ACHN (cell line): ENCODE measurements around the gene MRC1.

ENCODE experiments used
- DNase-seq: peaks from one replicate; pipeline ENCODE4 v3.0.0-alpha.2; 2015
- in situ Hi-C: cut with HindIII; loops from 2 replicates; pipeline ENCODE4 v1.10.0; 2017; ENCODE audit warnings: low sequenced_read_pairs, low pct_ligation_motif_present, low pct_unique_long_range_greater_than_20kb

Gene MRC1

DNA sequence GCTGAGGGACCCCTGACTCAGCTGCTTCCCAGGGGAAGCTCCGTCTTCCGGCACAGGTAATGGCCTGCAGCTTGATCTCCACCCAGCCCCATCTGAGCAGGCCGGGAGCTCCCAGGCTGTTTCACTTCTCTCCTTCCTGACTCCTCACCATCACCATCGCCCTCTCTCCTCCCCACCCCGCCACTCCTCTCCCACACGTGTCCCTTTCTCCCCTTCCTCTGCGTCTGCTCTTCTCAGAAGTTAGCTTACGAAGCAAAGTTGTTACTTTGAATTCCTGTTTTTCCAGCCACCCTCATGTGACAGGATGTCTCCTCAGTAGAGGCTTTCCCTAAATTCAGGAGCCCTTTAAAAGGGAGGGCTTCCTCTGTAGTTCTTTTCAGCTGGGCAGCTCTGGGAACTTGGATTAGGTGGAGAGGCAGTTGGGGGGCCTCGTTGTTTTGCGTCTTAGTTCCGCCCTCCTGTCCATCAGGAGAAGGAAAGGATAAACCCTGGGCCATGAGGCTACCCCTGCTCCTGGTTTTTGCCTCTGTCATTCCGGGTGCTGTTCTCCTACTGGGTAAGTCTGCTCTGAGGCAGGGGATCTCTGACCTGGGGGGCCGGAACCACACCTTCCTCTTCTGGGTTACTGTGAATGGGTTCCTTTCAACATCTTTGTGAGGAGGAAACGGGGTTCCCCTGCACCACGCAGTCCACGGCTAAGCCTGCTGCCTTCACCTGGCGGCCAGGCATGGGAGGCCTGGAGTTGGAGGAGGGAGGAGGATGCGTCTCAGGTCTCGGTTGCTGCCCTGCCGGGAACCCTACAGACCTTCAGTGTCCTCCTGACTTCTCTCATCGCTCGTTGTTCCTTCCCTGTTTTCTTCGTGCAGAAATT lies at the start of gene MRC1:
MRC1 (plus strand) TSS at position 378 of the 871 bp plus-strand sequence; CDS start at position 496, 118 bp downstream.
- in situ Hi-C loops: no loop called here
- no peak for DNase-seq

DNA sequence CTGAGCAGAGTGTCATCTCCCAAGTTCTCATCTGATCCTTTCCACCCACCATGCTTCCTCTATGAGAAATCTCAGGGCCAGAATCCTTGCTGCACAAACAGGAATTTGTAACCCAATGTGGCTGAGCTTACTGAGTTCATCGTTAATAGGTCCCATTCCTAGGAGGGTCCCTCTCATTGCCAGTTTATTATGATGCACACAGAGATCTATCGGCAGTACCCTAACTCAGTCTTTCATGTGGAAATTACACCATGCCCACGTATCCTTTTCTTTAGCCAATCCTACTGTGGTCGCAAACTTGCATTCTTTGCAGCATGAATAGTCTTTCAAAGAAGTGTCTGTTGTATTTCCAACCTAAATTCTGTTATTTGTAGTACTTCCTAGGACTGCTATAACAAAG lies 45.0 kb upstream of the MRC1 start:
- in situ Hi-C loops: no loop called here
- no peak for DNase-seq

DNA sequence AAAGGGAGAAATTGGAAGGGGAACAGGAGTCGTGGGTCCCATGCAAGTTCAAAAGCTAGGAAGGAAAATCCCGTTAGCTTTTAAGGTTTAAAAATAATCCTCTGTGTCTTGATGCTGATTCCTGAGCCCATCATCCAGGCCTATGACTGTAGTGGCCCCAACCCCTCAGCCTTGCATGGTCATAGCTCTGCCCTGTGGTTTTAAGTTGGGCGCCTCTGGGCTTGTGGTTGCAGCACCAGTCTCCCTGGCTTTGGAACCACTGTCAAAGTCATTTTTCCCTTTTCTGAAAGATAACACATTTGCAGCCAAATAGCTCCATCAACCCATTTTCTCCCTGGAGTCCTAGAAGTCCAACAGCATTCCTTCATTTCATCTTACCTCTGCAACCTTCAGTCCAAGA lies 43.5 kb upstream of the MRC1 start:
- in situ Hi-C loops: no loop called here
- DNase-seq: no peak

DNA sequence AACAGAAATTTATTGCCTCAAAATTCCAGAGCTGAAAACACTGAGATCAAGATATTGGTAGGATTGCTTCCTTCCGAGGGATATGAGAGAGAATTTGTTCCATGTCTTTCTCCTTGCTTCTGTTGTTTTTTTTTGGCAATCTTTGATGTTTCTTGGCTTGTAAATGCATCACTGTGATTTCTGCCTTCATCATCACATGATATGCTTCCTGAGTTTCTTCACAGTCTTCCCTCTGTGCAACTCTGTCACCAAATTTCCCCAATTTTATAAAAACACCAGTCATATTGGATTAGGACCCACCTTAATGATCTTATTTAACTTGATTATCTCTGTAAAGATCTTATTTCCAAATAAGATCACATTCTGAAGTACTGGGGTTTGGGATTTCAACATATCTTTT lies 42.4 kb upstream of the MRC1 start:
- no peak for DNase-seq
- in situ Hi-C loops: no loop called here

DNA sequence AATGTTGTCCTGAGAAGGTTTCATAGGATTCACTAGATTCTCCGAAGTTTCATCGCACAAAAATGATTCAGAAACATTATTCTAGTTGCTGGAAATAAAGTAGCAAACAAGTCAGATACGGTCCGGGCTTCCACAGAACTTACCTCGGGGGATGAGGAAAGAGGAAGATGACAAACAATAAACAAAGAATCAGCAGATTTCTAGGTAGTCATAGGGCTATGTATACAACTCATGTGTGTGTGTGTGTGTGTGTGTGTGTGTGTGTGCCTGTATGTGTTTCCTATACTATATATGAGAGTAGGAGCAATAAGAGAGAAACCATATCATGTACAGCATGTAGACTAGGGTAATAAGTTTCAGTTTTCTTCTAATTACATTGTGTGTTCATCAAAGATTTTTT lies 40.7 kb upstream of the MRC1 start:
- in situ Hi-C loops: no loop called here

DNA sequence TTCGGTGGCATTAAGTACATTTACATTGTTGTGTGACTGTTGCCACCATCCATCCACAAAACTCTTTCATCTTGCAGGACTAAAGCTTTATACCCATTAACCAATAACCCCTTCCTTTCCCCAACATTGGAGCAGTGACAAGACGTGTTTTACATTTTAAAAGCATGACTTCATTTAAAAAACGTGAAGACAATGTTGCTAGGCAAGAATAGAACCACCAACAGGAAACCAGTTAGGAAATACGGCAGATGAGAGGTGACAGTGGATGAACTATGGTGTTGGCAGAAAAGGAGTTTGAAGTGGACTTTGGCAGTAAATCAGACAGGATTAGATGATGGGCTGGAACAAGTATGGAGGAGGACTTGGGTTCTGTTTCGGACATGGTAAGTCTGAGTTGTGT lies 40.2 kb upstream of the MRC1 start:
- in situ Hi-C loops: no loop called here
- no peak for DNase-seq

More for the DNA sequence above, 40.7 kb upstream of the MRC1 start:
- no peak for DNase-seq

DNA sequence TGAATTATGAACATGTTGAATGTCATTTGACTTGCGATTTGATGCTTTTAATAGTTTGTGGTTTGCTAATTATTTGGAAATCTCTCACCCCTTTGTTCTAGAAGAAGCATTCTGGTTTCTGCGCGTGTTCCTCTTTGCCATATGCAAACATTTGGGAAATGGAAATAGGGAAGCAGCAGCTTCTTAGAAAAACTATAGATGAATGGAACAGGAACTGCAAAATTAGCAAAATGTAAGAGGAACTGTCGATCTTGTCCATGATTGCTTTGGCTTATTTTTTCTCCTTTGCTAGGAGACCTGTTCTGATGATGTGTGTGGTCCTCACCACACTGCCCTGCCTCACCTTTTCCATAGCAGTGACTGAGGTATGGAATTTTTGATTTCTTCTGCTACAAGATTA lies 38.1 kb upstream of the MRC1 start:
- no peak for DNase-seq
- in situ Hi-C loops: no loop called here

DNA sequence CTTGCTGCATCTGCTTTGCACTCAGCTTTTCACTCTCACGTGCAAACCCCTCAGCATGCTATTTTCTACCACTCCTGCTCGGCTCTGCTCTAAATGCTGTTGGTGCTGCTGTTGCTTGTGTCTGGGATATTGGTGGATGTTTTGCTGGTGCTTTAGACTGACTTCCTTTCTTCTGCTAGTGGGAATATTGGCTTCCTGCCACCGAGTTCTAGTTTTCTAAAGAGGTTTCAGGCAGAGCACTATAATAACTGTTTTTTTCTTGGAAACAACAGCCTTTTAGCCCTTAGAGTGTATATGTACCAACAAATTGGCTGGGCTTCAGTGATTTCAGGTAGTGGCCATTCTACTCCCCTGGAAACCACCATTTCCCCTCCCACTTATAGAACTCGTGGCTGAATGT lies 29.4 kb upstream of the MRC1 start:
- in situ Hi-C loops: no loop called here
- no peak for DNase-seq

DNA sequence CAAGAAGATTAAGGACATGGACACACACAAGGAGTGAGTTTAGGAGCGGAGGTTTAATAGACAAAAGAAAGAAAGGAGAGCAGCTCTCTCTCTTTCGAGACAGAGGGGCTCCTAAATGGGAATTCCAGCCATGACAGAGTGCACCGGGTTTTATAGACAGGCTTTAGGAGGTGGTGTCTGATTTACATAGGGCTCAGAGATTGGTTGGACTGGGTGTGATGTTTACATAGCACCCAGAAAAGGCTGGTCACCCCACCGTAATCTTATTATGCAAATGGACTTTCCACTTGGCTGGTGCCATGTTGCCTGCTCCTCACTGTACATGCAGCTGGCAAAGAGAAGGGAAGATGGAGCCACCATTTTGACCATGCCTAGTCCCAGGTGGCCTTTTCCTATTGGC lies 28.4 kb upstream of the MRC1 start:
- no peak for DNase-seq
- in situ Hi-C loops: no loop called here

DNA sequence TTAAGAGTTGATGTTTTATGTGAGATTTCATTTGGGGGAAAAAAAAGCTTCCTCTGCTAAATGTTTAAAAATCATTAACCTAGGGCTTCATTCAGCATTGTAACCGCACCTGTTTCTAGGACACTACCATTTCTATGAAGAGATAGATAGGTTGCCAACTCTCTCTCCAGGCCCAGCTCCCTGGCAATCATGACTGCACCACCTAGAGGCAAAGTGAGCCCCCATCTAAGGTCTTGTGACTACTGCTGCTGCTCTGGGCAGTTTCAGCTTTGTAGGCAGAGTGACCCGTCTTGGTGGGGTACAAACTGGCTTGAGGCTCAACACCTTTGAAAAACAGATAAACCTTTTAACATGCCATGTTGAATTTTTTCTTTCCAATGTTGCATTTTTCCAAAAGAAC lies 27.3 kb upstream of the MRC1 start:
- DNase-seq: peak; percentile 15
- in situ Hi-C loops: no loop called here

DNA sequence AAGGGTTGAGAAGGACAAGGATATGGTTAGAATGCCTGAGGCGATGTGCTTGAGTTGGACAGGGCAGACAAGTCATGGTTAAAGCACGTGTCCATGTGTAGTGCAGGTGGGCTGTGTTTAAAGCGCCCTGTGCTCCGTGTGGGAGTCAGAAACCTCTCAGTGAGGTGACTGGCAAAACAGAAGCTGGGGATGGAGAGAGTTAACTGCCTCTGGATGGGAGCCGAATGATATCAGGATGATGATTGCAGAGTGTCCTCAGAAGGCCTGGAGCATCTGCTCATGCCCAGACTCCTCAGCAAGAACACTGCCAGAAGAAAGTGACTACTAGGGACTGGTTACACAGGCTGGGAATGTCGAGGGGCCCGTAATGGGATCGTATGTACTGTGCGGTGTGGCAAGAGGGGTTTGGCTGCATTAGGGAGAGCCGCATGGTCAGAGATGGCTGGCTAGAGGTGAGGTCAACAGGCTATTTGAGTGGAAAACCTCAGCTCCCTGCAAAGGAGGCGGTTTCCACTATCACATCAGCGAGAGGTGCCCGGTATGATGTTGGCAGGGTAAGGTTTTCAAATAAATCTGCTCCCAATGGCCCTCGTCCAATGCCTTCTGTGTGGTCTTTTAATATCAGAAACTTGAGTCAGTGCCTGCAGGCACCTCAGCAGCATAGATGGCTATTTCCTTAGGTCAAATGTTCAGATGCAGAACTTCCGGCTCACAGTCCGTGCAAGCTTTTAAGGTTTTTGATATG lies 26.1 kb upstream of the MRC1 start:
- DNase-seq: no peak
- in situ Hi-C loops: no loop called here

DNA sequence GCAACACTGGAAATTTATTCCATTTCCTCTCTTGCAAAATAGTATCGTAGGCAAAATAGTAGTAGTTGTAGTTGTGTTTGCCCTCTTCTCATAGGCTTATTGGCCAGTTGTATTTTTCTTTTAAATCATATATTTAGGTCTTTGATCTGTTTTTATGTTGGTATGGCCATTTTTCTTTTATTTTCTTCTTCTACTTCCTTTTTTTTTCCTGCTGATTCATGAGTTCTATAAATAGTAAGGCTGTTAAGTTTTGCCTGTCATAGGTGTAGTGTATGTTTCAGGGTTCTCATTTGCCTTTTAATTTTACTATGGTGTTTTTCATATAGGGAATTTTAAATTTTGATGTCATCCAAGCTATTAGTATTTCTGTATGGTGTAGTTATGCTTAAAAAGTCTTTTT lies 25.4 kb upstream of the MRC1 start:
- in situ Hi-C loops: no loop called here
- no peak for DNase-seq

DNA sequence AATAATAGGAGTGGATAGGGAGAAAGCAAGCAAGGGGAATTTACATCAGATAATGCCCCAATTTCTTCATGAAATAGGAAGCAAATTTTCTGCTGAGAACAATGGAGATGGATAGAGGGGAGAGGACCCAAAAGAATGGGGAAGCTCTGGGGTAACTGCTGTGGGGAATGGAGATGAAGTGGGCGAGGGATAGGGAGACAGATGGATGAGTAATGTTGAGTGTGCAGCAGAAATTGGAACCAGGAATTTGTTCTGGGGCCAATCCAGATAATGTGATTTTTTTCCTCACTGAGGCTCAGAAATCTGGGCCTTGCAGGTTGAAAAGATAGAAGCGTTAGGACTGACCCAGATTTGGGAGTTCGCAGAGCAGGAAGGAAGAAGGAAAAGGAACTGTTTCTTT lies 24.5 kb upstream of the MRC1 start:
- no peak for DNase-seq
- in situ Hi-C loops: no loop called here

DNA sequence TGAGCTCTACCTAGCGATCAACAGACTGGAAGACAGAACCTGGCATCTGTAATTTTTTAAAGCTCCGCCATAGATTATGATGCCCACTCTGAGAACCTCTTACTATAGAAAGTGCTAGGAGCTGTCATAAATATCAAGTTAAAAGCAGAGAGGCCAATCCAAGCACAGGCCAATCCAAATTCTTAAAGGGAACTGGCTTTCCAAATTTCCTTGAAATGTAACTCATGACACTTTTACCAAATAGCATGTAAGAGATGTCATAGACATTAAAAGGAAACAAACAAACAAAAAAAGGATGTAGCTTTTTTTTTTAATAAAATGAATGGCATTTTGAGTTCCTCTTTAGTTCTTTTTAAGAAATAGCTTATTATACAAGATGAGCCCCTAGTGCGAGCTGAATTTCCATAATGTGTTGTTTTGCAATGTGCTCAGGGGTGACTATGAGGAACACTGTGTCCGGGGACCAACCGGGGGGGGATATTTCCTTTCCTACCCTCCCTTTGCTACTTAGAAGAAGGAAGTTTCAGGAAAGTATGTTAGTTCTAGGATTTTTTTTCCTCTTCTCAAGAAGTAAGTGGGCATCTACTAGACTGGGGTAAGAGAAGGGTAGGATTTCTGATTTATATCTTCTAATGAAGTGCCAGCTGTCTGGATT lies 23.7 kb upstream of the MRC1 start:
- no peak for DNase-seq
- in situ Hi-C loops: no loop called here

DNA sequence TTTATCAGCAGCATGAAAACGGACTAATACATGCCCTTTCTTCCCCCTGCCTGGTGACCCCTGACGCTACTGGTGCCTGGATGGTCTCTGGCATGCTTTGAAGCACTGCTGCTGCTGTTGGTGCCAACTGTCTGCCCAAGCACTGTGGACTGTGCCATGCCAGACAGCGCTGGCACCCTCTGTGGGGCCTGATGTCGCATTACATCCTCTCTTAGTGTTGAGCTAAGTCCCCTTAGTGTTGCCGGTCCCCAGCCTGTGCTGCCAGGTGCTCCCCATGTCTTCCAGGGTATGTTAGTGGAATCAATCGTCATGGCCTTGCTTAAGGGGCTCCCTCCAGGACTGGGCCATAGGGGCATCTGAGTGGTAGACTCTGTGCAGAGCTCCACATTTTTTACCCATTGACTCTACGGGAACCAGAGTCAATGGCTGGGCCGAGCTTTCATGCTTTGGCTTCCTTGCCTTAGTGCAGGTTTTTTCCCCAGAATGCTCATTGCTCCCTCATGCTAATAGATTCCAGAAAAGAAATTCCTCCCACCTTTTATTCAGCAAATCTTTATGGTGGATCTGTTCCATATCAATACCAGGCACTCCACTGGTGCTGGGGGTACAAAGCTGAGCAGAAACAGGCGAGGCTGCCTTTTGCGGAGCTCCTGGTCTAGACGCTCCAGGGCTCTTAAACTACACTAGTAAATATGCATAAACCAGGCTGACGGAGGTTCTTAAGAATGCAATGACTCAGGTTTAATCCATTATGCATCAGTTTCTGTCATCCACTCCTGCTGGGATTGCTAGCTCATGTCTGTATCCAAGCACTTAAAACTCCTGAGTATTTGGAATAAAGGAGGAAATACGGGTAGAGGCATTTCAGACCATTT lies 21.8 kb upstream of the MRC1 start:
- in situ Hi-C loops: no loop called here
- DNase-seq: peak; percentile 97

DNA sequence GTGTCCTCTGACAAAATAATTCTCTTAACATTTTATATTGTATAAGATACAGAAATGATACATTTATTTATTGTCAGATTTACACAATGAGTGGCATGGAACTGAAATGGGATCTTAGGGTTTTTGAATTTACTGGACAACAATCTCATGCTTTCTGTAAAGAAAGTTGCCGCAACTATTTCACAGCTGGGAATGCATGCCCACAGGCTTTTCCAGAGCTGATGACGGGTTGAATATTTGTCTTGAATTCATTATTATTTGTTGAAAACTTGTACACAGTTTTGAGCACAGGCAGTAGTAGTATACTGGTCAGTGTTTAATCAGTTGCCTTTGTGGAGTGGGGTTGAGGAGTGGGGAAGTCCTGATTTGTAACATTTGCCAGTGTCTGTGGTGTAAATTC lies 20.5 kb upstream of the MRC1 start:
- in situ Hi-C loops: no loop called here
- no peak for DNase-seq

DNA sequence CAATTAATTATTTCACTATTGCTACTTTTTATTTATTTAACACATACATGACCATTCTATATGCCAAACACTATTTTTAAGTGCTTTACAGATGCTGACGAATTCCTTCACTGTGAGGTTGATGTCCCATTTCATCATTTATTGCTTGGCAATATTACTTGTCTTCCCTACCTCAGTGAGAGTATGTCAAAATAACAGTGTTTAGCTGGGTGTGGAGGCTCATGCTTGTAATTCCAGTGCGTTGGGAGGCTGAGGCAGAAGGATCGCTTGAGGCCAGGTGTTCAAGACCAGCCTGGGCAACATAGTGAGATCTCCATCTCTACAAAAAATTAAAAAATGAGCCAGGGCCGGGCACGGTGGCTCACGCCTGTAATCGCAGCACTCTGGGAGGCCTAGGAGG lies 19.8 kb upstream of the MRC1 start:
- DNase-seq: no peak
- in situ Hi-C loops: no loop called here

DNA sequence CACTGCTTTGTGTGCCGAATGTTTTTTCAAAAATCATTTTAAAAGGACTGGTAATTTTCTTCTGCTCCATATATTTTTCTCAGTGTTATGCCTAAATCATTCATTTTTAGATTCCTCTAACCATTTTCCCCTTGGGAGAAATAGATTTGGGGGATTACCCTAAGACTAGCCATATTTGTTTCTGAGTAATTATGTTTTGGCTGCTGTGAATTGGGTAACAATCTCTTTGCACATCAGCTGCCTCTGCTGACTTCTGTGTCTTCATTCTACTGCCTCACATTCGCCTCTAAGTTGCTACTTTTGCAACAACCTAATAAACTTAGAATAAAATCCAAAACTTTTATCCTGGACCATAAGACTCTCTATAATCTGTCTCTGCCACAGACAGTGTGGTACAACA lies 18.5 kb upstream of the MRC1 start:
- in situ Hi-C loops: no loop called here
- no peak for DNase-seq

DNA sequence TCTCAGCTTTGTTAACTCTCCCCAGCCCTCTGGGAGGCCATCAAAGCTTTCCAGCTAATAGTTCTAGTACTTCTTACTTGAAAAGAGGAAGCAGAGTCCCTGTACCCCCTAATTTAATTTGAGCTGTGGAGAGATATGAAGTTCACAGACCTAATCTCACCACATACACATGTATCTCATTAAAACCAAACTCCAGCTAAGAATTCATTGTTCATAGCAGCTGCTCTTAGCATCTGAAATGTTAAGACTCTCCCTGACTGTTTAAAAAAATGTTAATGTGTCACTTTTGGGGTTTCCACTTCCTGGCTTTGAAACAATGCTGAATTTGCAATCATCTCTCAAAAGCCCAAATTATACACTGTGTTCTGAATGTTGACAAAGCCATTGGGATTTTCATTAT lies 16.2 kb upstream of the MRC1 start:
- DNase-seq: no peak
- in situ Hi-C loops: no loop called here
